ENCODE measurements around the gene CYSTM1. TPM values are rescaled to one million over a fixed set of nuclear protein-coding genes. Genes with fewer than 3 reads are reported as not detected.

The CYSTM1 gene
- total RNA-seq, 1 donor from 2014 or later, result 104 TPM

DNA sequence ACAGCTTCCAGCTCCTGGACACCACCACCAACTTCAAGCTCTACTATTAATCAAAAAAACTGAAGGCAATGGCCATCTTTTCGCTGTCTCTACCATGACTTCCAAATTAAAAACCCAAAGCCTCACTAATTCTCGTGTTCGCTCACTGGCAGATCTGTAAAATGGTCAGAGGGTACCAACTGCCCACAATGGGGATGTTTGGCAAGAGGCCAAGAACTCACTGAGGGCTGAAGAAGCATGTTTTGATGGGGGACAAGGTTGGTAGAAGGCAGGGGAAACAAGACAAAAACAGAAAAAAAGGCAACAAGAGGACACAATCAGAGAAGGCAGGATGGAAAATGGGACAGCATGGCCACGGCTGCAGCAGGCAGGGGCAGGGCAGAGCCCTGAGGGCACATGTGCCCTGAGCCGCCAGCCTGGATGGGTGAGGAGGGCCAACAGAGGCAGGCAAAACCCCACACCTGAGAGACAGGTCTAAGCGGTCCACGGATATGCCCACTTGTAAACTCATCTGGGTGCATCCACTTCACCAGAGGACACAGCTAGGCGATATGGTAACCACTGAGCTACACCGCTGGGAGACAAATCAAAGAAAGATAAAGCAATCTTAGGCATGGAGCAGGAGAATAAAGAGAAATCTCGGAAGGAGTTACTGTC lies 77.6 kb downstream of the CYSTM1 start:
- DNase-seq (ENCODE audit: low spot score), result no peak

DNA sequence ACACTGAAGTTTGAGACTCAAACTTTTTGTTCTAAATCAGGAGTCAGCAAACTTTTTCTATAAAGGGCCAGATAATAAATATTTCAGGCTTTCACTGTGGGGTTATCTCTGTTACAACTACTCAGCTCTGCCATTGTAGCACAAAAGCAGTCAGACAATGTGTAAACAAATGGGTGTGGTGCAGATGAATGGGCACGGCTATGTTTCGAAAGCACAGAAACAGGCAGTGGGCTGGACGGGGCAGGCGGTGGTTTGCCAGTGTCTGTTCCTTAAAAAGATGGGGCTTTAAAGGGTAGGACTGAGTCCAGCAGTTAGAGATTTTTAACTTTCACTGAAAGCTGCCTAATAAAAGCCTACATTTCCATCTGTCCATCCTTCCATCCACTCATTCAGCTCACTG lies 79.0 kb downstream of the CYSTM1 start:
- DNase-seq (ENCODE audit: low spot score), result no peak

DNA sequence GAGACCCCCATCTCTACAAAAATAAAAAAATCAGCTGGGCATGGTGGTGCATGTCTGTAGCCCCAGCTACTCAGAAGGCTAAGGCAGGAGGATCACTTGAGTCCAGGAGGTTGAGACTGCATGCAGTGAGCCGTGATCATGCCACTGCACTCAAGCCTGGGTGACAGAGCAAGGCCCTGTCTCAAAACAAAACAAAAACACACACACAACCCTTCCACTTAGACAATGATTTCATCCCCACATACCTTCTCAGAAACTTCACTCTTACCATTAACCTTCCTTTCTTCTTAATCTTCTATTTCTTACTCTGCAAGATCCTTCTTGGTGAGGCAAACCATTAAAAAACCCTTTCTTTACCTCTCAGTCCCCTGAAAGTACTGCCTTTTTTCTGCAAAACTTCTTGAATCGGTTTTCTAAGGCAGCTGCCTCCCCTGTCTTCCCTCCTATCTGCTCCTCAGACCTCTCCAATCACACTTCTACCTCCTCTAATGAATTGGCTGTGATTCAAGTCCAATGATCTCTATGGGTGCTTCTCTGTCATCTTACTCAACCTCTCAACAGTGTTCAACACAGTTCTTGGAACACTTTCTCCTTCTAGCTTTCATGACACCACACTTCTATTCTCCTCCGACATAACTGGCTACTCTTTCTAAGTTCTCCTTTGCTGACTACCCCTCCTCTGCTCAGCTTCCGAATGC lies 80.6 kb downstream of the CYSTM1 start:
- no peak for DNase-seq (ENCODE audit: low spot score)

DNA sequence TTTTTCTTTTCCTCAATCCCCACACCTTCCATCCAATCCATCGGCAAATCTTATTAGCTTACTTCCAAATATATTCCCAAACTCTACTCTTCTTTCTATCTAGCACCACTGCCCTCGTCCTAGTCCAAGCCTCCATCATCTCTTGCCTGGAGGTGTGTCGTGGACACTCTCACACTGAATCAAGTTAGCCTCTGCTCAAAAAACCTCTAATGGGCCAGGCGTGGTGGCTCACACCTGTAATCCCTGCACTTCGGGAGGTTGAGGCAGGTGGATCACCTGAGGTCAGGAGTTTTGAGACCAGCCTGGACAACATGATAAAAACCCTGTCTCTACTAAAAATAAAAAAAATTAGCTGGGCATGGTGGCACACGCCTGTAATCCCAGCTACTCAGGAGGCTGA lies 81.7 kb downstream of the CYSTM1 start:
- no peak for DNase-seq (ENCODE audit: low spot score)

DNA sequence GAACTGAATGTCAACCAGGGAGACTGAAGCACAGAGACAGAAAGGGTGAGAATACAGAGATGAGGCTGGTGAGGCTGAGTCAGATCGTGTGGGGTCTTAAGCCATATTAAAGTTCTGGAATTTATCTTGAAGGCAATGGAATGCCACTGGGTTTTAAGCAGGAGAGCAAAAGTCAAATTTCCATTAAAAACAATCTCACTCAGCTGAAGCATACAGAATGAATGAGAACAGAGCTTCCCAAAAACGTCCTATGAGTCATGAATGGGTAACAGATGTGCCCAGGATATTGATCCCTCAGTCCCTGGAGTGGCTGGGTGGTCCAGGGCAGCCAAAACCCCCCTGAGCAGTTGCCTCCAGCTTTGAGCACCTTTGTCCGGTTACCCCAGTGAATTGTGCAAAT lies 83.0 kb downstream of the CYSTM1 start:
- DNase-seq (ENCODE audit: low spot score), result no peak

DNA sequence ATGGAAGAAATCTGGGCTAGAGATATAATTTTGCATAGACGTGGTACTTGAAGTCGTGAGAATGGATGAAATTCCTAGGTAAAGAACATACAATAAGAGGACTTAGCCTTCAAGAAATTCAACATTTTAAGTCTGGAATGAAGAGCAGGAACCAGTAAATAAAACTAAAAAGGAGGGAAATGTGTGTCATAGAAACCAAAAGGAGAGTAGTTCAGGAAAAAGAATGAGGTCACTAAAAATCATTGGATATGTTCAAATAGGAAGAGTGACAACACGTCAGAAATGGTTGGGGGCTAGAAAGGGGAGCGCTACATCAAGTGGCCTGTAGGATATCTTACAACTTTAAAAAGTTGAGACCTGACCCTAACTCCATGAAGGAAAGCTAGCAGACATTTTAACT lies 83.9 kb downstream of the CYSTM1 start:
- no peak for DNase-seq (ENCODE audit: low spot score)

DNA sequence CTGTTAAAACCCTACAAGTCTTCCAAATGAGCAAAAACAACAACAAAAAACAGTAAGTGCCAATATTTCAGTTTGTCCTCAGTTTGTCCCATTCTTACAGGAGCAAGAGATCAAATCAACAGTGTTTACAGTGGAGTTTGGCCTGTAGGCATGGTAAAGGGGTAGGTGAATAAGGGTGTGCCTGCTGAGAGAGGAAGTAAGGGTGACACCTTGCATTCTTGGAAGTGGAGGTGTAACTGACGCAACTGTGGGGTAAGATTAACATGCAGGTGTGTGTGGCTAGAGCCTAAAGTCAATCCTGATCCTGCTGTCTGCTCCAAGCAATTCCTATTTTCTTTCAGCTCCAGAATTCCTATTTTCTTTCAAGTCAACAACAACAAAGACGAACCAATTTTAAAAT lies 84.5 kb downstream of the CYSTM1 start:
- no peak for DNase-seq (ENCODE audit: low spot score)

DNA sequence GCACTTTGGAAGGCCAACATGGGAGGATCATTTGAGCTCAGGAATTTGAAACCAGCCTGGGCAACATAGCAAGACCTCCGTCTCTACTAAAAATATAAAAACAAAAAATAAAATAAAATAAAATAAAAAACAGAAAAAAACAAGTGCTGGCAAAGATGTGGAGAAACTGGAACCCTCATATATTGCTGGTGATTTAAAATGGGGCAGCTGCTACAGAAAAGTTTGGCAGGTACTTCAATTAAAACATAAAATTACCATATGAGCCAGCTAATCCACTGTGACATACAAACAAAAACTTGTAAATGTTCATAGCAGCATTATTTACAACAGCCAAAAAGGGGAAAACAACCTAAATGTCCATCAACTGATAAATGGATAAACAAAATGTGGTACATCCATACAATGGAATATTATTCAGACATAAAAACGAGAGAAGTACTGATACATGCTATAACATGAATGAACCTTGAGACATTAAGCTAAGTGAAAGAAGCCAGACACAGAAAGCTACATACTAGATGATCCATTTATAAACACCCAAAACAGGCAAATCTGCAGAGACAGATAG lies 85.2 kb downstream of the CYSTM1 start:
- DNase-seq (ENCODE audit: low spot score), result no peak

DNA sequence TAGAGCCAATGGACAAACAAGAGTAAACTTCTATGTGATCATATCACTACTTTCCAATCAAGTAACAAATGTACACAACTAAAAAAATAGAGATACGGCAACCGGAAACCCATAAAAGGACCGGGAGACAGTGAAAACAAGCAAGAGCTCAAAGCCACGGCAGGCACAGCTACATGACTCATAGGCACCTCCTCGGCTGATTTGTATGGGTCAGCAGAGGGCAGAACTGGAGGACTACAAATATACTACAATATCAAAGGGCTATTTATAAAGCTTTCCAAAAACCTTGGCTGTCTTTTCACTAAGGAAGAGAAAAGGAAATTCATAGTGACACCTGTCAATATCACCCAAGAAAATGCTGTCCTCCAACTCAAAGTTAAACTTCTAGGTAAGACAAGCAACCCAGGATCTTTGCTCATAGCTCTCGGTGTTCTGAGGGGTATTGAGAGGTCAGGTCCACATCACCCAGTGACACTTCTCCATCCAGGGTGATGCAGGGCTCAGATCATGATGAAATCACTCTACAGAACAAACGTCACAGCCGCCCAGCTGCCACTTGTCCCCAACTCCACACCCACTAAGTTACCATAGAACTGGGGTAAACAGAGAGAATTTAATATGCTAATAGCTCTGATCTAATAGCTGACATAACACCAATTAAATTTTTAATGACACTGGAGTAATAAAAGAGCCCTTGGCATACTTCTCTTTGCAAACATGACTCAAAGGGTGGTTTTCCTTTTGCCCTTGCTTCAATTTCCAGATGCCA lies 86.6 kb downstream of the CYSTM1 start:
- no peak for DNase-seq (ENCODE audit: low spot score)

DNA sequence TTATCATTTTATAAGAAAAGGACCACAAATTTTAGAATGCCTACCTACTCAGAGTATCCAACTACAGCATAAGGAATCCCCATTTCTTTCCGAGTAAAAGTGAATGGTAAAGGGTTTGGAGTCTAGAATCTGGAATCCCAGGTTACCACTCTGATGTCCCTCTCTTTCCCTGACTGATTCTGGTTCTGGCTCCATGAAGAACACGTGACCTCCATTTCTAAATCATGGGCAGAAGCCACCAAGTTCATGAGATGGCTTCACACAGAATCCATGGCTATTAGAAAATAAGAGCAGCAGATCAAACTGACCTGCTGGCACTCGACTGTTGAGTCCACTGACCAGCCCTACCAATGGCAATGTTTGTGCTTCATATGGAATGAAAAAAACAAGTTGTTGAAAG lies 87.2 kb downstream of the CYSTM1 start:
- DNase-seq (ENCODE audit: low spot score), result no peak

DNA sequence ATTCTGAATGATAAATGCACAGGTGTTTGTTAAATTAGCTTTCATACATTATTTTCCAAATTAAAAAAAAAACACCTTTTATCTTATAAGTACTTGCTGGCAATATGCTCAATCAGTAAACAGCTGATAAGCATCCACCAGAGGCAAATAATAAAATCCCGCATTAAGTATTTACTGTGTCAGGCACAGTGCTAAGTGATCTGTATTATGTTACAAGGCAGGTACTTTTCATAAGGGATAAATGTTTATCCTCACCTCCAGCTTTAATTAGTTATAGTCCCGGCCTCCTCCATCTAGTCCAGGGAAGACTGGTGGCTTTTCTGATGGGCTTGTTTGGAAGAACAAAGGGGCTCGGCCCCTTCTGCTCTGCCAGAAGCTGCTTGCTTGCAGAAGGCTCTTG lies 87.9 kb downstream of the CYSTM1 start:
- no peak for DNase-seq (ENCODE audit: low spot score)

DNA sequence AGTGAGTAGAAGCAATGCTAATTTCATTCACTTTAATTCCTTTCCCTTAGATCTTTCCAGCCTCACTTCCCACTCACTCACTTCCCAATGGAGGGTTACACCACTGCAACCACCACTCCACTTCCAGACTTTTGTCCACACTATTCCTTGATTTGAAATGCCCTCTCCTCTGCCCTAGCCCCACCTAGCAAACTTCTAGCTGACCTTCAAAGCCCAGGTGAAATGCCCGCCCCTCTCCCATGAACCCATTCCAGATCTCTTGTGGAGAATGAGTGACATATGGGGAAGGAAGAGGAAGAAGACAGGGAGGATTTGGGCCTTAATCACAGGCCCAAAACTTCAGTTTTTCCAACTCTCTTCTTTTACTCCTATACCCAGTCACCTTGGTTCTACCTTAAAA lies 90.9 kb downstream of the CYSTM1 start:
- no peak for DNase-seq (ENCODE audit: low spot score)

DNA sequence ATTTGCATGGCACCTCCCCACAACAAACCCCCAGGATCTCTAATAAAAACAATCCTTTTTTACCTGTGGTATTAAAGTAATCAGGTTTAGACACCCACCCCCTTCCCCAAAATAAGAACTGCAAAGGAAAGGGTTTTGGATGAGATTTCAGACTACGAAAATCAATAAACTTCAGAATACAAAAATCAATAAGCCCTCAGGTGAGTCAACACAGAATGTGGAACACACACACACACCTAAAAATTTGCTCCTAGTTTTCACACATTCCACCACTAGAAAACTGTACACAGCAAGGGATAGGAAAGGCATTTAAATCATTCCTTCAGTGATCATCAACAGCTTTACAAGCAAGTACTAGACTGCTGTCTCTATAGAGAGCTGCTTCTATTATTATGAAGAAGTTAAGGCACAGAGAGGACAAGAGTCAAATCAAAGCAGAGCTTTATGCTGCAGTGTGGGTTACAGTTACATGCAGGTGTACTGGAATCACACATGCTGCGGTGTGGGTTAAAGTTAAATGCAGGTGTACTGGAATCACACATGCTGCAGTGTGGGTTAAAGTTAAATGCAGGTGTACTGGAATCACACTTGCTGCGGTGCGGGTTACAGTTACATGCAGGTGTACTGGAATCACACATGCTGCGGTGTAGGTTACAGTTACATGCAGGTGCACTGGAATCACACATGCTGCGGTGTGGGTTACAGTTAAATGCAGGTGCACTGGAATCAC lies 91.6 kb downstream of the CYSTM1 start:
- no peak for DNase-seq (ENCODE audit: low spot score)

DNA sequence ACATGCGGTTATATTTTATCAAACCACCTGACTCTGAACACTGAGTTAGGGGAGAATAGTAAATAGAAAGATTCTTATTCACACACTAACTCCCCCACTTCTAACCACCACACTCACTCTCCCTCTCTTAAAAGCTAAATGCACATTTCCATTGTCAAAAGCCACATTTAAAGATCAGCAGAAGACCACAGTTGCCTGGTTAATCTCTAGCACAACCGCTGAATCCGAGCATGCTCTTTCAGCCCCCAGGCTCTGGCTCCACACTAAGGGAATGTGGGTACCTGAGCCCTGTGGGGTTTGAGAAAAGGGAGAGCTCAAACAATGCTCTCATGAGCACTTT lies 92.2 kb downstream of the CYSTM1 start:
- DNase-seq (ENCODE audit: low spot score), result no peak

DNA sequence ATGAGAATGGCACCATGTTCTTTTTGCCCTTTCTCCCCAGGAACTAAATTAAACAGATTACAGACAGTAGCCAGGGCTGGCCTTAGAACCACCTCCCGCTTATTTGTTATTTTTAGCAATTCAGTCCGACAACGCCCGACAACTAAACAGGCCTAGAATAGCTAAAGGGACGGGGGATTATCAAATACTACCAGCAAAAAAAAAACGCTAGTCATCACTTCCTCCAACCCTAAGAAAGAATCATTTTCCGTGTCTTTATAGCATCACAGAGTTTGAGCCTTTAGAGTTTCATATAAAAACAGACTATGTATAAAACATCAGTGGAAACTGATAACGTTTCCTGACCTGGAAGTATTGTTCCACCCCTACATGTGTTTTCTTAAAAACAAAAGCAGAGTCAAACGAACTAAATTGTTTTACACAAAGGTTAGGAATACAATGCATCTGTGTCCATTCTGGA lies 92.6 kb downstream of the CYSTM1 start:
- no peak for DNase-seq (ENCODE audit: low spot score)

DNA sequence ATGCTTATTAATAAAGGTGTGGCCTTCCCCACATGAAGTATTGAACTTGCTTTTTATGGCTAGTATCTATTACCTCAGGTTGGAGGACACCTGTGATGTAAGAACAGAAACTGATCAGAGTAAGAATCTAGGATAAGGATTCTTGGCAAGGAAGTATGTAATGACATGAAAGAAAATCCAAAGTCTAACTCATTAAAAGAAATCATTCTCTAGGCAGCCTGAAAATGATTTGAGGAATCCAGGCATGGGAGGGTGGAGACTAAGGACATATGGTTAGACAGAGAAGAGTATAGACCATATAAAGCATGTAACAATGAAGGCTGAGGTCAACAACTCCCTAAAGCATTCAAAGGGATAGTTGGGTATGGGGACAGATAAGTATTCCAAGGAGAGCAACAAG lies 95.0 kb downstream of the CYSTM1 start:
- DNase-seq (ENCODE audit: low spot score), result no peak

DNA sequence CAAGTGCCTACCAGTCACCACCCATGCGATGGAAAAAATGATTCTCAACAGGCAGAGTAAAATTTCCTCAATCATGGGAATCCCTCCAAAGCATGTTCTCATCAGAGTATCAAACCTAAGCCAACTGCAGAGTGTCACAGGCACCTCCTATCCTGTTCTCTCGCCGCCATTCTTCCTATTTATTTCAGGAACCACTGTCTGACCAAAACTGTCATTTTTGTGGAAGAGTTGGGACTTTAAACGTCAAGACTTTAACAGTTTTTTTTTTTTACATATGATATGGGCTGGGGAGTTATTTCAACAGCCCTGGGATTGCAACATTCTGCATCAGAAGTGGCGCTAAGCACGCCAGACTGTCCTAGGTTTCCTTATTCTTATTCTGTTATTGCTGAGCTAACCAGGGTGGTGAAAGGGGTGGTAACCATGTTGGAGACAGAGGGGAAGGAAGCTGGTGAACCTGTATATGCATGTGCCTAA lies 98.5 kb downstream of the CYSTM1 start:
- DNase-seq (ENCODE audit: low spot score), result no peak

DNA sequence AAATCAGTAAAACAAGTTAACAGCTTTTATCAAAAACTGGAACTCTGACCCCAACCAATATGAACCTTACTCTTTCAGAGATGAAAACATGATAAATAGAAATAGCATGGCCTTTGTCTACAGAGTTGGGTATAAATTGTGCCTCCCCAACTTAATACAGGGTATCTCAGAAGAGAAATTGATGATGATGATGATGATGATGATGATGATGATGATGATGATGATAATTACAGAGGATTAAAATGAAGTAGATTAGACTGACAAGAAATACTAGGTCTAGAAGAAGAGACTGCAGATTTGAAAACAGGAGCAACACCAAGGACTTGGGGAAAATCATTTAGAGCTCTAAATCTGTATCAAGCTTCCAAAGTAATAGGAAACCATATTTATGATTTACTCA lies 100.8 kb downstream of the CYSTM1 start:
- DNase-seq (ENCODE audit: low spot score), result no peak

DNA sequence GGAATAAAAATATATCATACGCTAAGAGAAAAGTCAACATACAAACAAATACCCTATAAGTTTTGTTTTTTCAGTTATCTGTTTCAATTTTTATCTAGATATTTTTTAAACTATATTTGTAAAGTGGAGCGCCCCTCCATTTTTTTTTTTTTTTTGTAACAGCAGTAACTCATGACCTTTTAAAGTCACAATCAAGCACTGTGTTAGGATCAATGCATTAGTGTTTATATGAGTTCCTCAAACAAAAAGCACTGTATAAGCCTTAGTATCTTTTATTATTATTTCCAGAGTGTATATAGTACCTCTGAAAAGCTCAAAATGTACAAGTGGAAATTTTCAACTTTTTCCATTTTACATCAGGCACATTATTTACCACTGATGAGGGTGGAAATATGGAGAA lies 107.3 kb downstream of the CYSTM1 start:
- DNase-seq (ENCODE audit: low spot score), result no peak

DNA sequence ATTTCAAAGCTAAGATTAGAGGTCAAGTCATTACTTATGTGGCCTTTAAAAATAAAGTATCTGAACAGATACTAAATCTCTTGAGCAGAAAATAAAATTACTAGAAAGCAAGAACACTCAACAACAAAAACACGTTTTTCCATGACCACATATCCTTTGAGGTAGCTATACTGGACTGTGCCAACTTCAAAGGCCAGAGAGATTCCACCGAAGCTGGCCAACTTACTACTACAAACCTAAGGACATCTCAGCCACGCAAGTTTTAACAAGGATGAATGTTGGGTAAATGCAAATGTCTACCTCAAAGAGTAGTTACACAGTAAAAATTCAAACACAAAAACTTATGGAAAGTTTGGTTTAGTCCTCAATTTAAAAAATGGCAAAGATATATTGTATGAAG lies 109.0 kb downstream of the CYSTM1 start:
- no peak for DNase-seq (ENCODE audit: low spot score)

DNA sequence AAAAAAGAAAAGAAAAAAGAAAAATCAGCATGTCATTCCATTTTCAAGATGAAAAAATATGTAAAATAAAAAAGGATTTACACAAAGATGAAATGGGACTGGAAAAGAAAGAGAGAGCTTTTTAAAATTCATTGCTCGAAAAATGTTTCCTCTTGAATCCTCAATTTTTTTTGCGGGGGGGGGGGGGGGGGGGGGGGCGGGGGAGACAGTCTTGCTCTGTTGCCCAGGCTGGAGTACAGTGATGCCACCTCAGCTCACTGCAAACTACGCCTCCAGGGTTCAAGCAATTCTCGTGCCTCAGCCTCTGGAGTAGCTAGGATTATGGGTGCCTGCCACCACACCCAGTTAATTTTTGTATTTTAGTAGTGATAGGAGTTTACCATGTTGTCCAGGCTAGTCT lies 111.4 kb downstream of the CYSTM1 start:
- no peak for DNase-seq (ENCODE audit: low spot score)
